CD4-positive, alpha-beta memory T cell (primary cell): ENCODE data around the gene LRRC36. TPM values are rescaled to one million over a fixed set of nuclear protein-coding genes. Genes with fewer than 3 reads are reported as not detected.

Experiments used
- CTCF ChIA-PET: fragments of 350-600 bp; sonication (Branson Sonifier 250); formaldehyde crosslinking; loops from one replicate; lab custom pipeline; 2021; ENCODE audit warnings: inconsistent platforms; ENCODE audit not compliant: partially characterized antibody; lab: Charles Lee
- POLR2A ChIA-PET: fragments of 350-600 bp; sonication (Branson Sonifier 250); formaldehyde crosslinking; loops from one replicate; lab custom pipeline; 2021; ENCODE audit not compliant: partially characterized antibody; lab: Charles Lee
- DNase-seq, 5 donors: peaks; one replicate each; pipeline versions ENCODE4 v3.0.0 to v3.0.0-alpha.2; 2020 to 2022; ENCODE audit warnings: mixed read lengths in 1 of 5
- H3K27ac ChIP-seq: one replicate; pipeline ENCODE4 v1.7.0; 2013; ENCODE audit warnings: low read depth, low read length
- H3K27me3 ChIP-seq: 2 replicates; pipeline ENCODE4 v1.7.0; 2013; ENCODE audit warnings: mild to moderate bottlenecking, low read length, moderate library complexity; ENCODE audit not compliant: insufficient read depth
- H3K36me3 ChIP-seq: 2 replicates; pipeline ENCODE4 v1.7.0; 2013; ENCODE audit warnings: mild to moderate bottlenecking, low read length, moderate library complexity; ENCODE audit not compliant: insufficient read depth
- H3K4me1 ChIP-seq: 2 replicates; pipeline ENCODE4 v1.7.0; 2013; ENCODE audit warnings: mild to moderate bottlenecking, low read length, moderate library complexity; ENCODE audit not compliant: insufficient read depth
- H3K4me3 ChIP-seq, 2 donors: one replicate each; pipeline ENCODE4 v1.7.0; 2013; ENCODE audit warnings: low read length in 2 of 2, mild to moderate bottlenecking in 1 of 2
- H3K9me3 ChIP-seq, 2 donors: one replicate each; pipeline ENCODE4 v1.7.0; 2013; ENCODE audit warnings: low read length in 2 of 2, control low read depth in 1 of 2; ENCODE audit not compliant: control insufficient read depth in 1 of 2
- H3K27ac Mint-ChIP-seq, 7 donors: one replicate each; pipeline ENCODE4 v1.8.0; 2020 to 2021; ENCODE audit warnings: mixed read lengths in 7 of 7, mild to moderate bottlenecking in 6 of 7, inconsistent platforms in 3 of 7, moderate library complexity in 3 of 7
- H3K27me3 Mint-ChIP-seq, 2 donors: one replicate each; pipeline ENCODE4 v1.8.0; 2020 to 2021; ENCODE audit warnings: mixed read lengths in 2 of 2
- H3K36me3 Mint-ChIP-seq, 2 donors: one replicate each; pipeline ENCODE4 v1.8.0; 2020 to 2021; ENCODE audit warnings: mixed read lengths in 2 of 2, inconsistent platforms in 1 of 2, mild to moderate bottlenecking in 1 of 2
- H3K4me1 Mint-ChIP-seq, 4 donors: one replicate each; pipeline ENCODE4 v1.8.0; 2020 to 2021; ENCODE audit warnings: mixed read lengths in 4 of 4, mild to moderate bottlenecking in 1 of 4
- H3K4me3 Mint-ChIP-seq, 8 donors: one replicate each; pipeline ENCODE4 v1.8.0; 2020 to 2021; ENCODE audit warnings: mixed read lengths in 8 of 8, mild to moderate bottlenecking in 7 of 8, moderate library complexity in 6 of 8, inconsistent platforms in 3 of 8
- H3K9me3 Mint-ChIP-seq, 8 donors: one replicate each; pipeline ENCODE4 v1.8.0; 2020 to 2021; ENCODE audit warnings: mixed read lengths in 8 of 8, mild to moderate bottlenecking in 5 of 8, inconsistent platforms in 3 of 8, moderate library complexity in 1 of 8
- intact Hi-C: fragments of 100-400 bp; cut with micrococcal nuclease; formaldehyde crosslinking; loops from one replicate; pipeline ENCODE4 v1.15.1; 2023
- polyA plus RNA-seq, 2 donors: library from polyadenylated mRNA; unstranded; fragments of 300-500 nt; fragmentation: Illumina TruSeq; gene quantifications; one replicate each; pipeline ENCODE4 v1.2.3, GENCODE V29; 2021
- total RNA-seq, 2 experiments: library from RNA; stranded (reverse); gene quantifications; one replicate each; pipeline ENCODE4 v1.2.3, GENCODE V29; 2021

Gene LRRC36
- total and polyA plus RNA-seq, 4 experiments from 2014 or later, result not detected

DNA sequence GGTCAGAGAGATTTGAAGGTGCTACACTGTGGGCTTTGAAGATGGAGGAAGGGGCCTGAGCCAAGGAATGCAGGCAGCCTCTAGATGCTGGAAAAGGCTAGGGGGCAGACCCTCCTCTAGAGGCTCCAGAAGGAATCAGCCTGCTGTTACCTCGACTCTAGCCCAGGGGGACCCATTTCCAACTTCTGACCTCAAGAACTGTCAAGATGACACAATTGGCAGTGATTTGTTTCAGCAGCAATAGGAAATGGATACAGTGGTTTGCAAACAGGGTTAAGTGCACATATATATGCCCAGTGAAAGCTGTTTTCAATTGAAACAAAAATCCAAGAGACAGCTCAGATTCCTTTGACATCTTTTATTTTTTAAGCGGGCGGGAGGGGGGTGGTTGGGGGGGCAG is 93.3 kb downstream of the LRRC36 start:
- Mint-ChIP-seq H3K9me3 (no peaks in the 10 kb centered on the region), H3K36me3 (no peaks in the 10 kb centered on the region), H3K27me3 (peaks cover 23 to 29% of the 10 kb centered on the region in 2 donors), H3K4me1 (peaks cover 5 to 16% (median 8%) of the 10 kb centered on the region in 4 donors), H3K27ac (no peak overlapping the region), H3K4me3 (no peak overlapping the region)
- no peak for DNase-seq
- POLR2A ChIA-PET, result no interaction called here
- Histone ChIP-seq H3K27ac (no peak overlapping the region), H3K36me3 (no peaks in the 10 kb centered on the region), H3K27me3 (peaks cover 17% of the 10 kb centered on the region), H3K4me1 (peaks cover 9% of the 10 kb centered on the region), H3K9me3 (no peaks in the 10 kb centered on the region), H3K4me3 (no peak overlapping the region)
- intact Hi-C loops, result no loop called here
- CTCF ChIA-PET, result interaction anchor here (1.0 kb wide), 1 partner anchor 8 kb away, joined by 3 read pairs; no protein-coding TSS in a partner anchor

DNA sequence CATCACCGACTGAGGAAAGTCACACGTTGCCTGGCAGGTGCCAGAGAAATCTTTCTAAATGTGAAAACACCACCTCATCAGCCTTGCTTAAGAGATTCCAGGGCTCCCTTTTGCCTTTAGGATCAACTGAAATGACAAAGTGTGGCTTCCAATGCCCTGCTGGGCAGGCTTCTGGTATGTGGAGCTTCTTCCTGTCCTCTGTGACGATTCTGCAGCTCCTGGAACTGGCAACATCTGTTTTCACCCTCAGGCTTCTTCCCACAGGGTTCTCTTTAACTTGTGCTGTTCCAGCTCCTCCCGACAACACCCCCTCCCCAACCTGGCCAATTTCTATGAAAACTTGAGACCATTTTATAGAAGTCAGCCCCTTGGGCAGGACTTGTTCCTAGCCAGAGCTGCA is 94.4 kb downstream of the LRRC36 start:
- H3K27me3 Mint-ChIP-seq, result peaks cover 29 to 36% of the 10 kb centered on the region in 2 donors
- Histone ChIP-seq H3K4me3 (no peak overlapping the region), H3K4me1 (peaks cover 5% of the 10 kb centered on the region), H3K36me3 (no peaks in the 10 kb centered on the region), H3K27me3 (peaks cover 17% of the 10 kb centered on the region), H3K9me3 (no peaks in the 10 kb centered on the region), H3K27ac (no peak overlapping the region)
- H3K9me3 Mint-ChIP-seq, result no peaks in the 10 kb centered on the region
- intact Hi-C loops, result no loop called here
- no peak for DNase-seq
- H3K36me3 Mint-ChIP-seq, result no peaks in the 10 kb centered on the region
- H3K27ac Mint-ChIP-seq, result no peak overlapping the region
- POLR2A ChIA-PET, result no interaction called here
- H3K4me3 Mint-ChIP-seq, result no peak overlapping the region
- CTCF ChIA-PET, result no interaction called here
- peaks cover 3 to 12% (median 4%) of the 10 kb centered on the region in 4 donors for H3K4me1 Mint-ChIP-seq

DNA sequence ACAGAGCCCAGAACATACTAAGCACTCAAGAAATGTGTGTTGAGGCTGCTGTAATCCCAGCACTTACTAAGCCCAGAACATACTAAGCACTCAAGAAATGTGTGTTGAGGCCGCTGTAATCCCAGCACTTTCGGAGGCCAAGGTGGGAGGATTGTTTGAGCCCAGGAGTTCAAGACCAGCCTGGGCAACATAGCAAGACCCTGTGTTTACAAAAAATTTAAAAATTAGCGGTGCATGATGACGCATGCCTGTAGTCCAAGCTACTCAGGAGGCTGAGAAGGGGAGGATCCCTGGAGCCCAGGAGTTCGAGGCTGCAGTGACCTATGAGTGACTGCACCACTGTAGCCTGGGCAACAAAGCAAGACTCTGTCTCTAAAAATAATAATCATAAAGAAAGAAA is 96.4 kb downstream of the LRRC36 start:
- no peaks in the 10 kb centered on the region for H3K36me3 Mint-ChIP-seq
- Histone ChIP-seq H3K9me3 (no peaks in the 10 kb centered on the region), H3K27me3 (peaks cover 8% of the 10 kb centered on the region), H3K4me1 (no peaks in the 10 kb centered on the region), H3K4me3 (no peak overlapping the region), H3K36me3 (no peaks in the 10 kb centered on the region), H3K27ac (no peak overlapping the region)
- H3K27ac Mint-ChIP-seq, result no peak overlapping the region
- H3K9me3 Mint-ChIP-seq, result no peaks in the 10 kb centered on the region
- peaks cover 28 to 38% of the 10 kb centered on the region in 2 donors for H3K27me3 Mint-ChIP-seq
- no peak for DNase-seq
- ChIA-PET CTCF (interaction anchor here (1.0 kb wide), 1 partner anchor 25 kb away, joined by 3 read pairs; no protein-coding TSS in a partner anchor), POLR2A (no interaction called here)
- H3K4me3 Mint-ChIP-seq, result no peak overlapping the region
- intact Hi-C loops, result no loop called here
- no peaks in the 10 kb centered on the region for H3K4me1 Mint-ChIP-seq

DNA sequence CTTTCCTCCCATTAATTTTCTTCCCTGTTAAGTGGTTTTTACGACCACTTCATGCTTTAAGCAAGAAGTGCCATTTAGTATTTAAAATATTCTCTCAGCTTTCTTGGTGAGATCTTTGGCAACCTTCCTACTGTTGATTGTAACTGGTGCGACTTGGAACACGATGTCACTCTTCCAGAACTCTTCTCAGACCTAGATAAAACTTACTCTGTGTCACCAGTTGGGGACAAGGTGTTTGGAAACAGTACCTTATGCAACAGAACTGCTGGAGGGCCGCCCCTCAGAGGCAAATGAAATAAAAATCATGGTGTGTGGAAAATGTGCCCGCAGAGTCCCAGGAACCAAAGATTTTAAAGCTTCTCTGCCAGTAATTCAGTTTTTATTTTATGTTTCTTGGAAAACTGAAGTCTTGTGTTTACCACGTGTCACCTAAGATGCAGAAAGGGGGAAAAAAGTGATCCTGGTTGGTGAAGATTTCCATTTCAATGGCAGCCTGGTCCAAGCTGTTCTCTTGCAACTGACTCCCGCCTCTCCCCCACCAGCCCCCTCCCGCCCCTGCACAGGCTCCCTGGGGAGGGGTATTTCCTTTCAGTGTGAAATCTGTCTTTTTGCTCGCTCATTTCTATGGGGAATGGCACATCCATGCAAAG is 97.1 kb downstream of the LRRC36 start:
- Mint-ChIP-seq H3K4me3 (no peak overlapping the region), H3K36me3 (no peaks in the 10 kb centered on the region), H3K27me3 (peaks cover 28 to 40% of the 10 kb centered on the region in 2 donors), H3K9me3 (no peaks in the 10 kb centered on the region), H3K27ac (no peak overlapping the region), H3K4me1 (no peaks in the 10 kb centered on the region)
- no peaks in the 10 kb centered on the region for H3K9me3 ChIP-seq
- H3K4me1 ChIP-seq, result no peaks in the 10 kb centered on the region
- peaks cover 8% of the 10 kb centered on the region for H3K27me3 ChIP-seq
- intact Hi-C loops, result no loop called here
- no peak overlapping the region for H3K4me3 ChIP-seq
- H3K27ac ChIP-seq, result no peak overlapping the region
- no peaks in the 10 kb centered on the region for H3K36me3 ChIP-seq
- POLR2A ChIA-PET, result no interaction called here
- CTCF ChIA-PET, result interaction anchor here (1.0 kb wide), 2 partner anchors 8 to 24 kb away, joined by 3 to 4 read pairs; partner anchors contain the start of gene ZDHHC1
- no peak for DNase-seq

DNA sequence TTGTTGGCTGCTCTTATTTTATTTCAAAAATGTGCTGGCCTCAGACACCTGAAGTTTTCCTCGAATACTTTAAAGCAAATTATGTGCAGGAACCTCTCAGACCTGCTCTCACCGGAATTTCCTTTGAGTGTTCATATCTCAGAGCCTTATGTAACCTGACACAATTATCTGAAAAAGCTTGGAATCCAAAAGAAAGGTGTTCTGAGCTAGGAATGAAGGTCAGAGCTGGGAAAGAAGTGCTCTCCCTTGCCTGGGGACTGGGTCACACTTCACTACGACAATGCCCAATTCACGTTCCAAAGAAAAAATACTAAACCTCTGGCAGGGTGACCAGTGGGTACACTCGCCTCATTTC is 97.6 kb downstream of the LRRC36 start:
- no peaks in the 10 kb centered on the region for H3K36me3 ChIP-seq
- Mint-ChIP-seq H3K9me3 (no peaks in the 10 kb centered on the region), H3K4me3 (no peak overlapping the region), H3K36me3 (no peaks in the 10 kb centered on the region), H3K27me3 (peaks cover 32 to 44% of the 10 kb centered on the region in 2 donors), H3K27ac (no peak overlapping the region), H3K4me1 (peaks cover 0 to 2% (median 0%) of the 10 kb centered on the region in 4 donors)
- intact Hi-C loops, result no loop called here
- ChIA-PET POLR2A (no interaction called here), CTCF (interaction anchor here (1.0 kb wide), 1 partner anchor 9 kb away, joined by 4 read pairs; the partner anchor contains the start of gene ZDHHC1)
- DNase-seq, result no peak
- H3K4me1 ChIP-seq, result no peaks in the 10 kb centered on the region
- no peak overlapping the region for H3K27ac ChIP-seq
- peaks cover 12% of the 10 kb centered on the region for H3K27me3 ChIP-seq
- no peaks in the 10 kb centered on the region for H3K9me3 ChIP-seq
- no peak overlapping the region for H3K4me3 ChIP-seq

DNA sequence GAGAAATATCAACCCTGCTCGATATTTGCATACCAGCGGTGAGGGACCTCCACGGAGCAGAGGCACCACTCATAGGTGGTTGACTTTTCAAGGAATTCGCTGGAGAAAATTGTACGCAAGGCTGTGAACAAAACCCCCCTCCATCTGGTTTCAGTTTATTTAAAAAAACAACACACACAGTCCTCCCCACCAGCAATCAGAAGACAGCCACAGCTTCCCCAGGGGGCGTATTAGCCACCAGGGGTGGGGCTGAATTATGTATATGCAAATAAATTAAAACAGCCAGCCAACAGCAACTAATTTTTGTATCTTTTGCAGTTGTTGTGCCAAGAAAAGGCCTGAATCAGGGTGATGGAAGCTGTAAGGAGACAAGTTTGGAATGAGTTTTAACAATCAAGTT is 98.4 kb downstream of the LRRC36 start:
- Mint-ChIP-seq H3K9me3 (peaks cover 0 to under 1% (median 0%) of the 10 kb centered on the region in 8 donors), H3K36me3 (no peaks in the 10 kb centered on the region), H3K4me1 (peaks cover 0 to 3% (median under 1%) of the 10 kb centered on the region in 4 donors), H3K27ac (no peak overlapping the region), H3K4me3 (no peak overlapping the region), H3K27me3 (peaks cover 36 to 42% of the 10 kb centered on the region in 2 donors)
- intact Hi-C loops, result no loop called here
- ChIA-PET CTCF (interaction anchor here (1.0 kb wide), 1 partner anchor 9 kb away, joined by 4 read pairs; the partner anchor contains the start of gene ZDHHC1), POLR2A (no interaction called here)
- no peak overlapping the region for H3K4me3 ChIP-seq
- no peaks in the 10 kb centered on the region for H3K4me1 ChIP-seq
- DNase-seq, result no peak
- H3K36me3 ChIP-seq, result no peaks in the 10 kb centered on the region
- no peaks in the 10 kb centered on the region for H3K9me3 ChIP-seq
- no peak overlapping the region for H3K27ac ChIP-seq
- H3K27me3 ChIP-seq, result peaks cover 20% of the 10 kb centered on the region

DNA sequence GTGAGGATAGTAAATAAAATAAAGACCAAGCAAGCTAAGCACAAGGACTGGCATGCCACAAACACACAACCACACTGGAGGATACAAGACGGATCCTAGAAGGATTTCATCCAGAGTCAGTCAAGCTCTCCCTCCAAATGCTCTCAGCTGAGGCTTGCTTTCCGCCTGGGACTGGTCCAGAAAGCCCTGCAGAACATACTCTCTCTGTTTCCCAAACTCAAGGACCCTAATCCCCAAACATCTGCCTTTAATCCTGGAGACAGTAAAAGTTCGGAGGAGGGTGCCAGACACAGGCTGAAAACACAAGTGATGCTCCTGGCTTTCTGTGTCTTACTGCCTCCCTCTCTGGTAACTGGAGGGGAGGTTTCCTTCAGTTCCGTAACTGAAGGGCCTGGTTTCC is 99.0 kb downstream of the LRRC36 start:
- H3K4me3 Mint-ChIP-seq, result no peak overlapping the region
- Histone ChIP-seq H3K27ac (no peak overlapping the region), H3K36me3 (no peaks in the 10 kb centered on the region), H3K27me3 (peaks cover 20% of the 10 kb centered on the region), H3K4me3 (no peak overlapping the region), H3K4me1 (no peaks in the 10 kb centered on the region), H3K9me3 (no peaks in the 10 kb centered on the region)
- CTCF ChIA-PET, result no interaction called here
- peaks cover 40 to 45% of the 10 kb centered on the region in 2 donors for H3K27me3 Mint-ChIP-seq
- no peak overlapping the region for H3K27ac Mint-ChIP-seq
- POLR2A ChIA-PET, result no interaction called here
- intact Hi-C loops, result no loop called here
- DNase-seq, result no peak
- no peaks in the 10 kb centered on the region for H3K36me3 Mint-ChIP-seq
- H3K4me1 Mint-ChIP-seq, result peaks cover 0 to 6% (median 4%) of the 10 kb centered on the region in 4 donors
- H3K9me3 Mint-ChIP-seq, result peaks cover 0 to 2% (median 0%) of the 10 kb centered on the region in 8 donors
